Neural cell (in vitro differentiated cells): Measurements from ENCODE around the gene PGM5. TPM values are rescaled to one million over a fixed set of nuclear protein-coding genes. Genes with fewer than 3 reads are reported as not detected.
"Not testable (repeated sequence)": the region's sequence is repeated elsewhere in the genome, so short reads cannot be mapped to it uniquely, and the experiment has no call there.

Source experiments
- H2AFZ ChIP-seq: fragments of 200-600, 300-800 bp; sonication (generic), shearing (Covaris generic); 2 replicates; pipeline ENCODE4 v1.6.0; 2014; ENCODE audit warnings: low read depth, mild to moderate bottlenecking, antibody characterized with exemption, low read length, moderate library complexity
- H3F3A ChIP-seq: fragments of 200-600 bp; shearing (Covaris generic); 2 replicates; pipeline ENCODE4 v1.6.1; 2016; ENCODE audit warnings: mild to moderate bottlenecking, moderate library complexity, mixed read lengths, antibody characterized with exemption, low read length; ENCODE audit not compliant: insufficient read depth, poor library complexity, severe bottlenecking
- H3K27ac ChIP-seq: fragments of 200-600, 300-800 bp; sonication (generic), shearing (Covaris generic); 2 replicates; pipeline ENCODE4 v1.5.1; 2014; ENCODE audit warnings: mild to moderate bottlenecking, low read length, moderate library complexity
- H3K27me3 ChIP-seq: fragments of 300-800, 200-600 bp; sonication (generic), shearing (Covaris generic); 2 replicates; pipeline ENCODE4 v1.6.0; 2014; ENCODE audit warnings: mild to moderate bottlenecking, low read depth, low read length, moderate library complexity; ENCODE audit not compliant: insufficient read depth
- H3K36me3 ChIP-seq: fragments of 300-800, 200-600 bp; sonication (generic), shearing (Covaris generic); 2 replicates; pipeline ENCODE4 v1.5.1; 2014; ENCODE audit warnings: mild to moderate bottlenecking, antibody characterized with exemption, low read length, moderate library complexity; ENCODE audit not compliant: insufficient read depth
- H3K4me2 ChIP-seq: fragments of 300-800, 200-600 bp; sonication (generic), shearing (Covaris generic); 2 replicates; pipeline ENCODE4 v1.6.0; 2014; ENCODE audit warnings: mild to moderate bottlenecking, low read length
- H3K4me3 ChIP-seq: fragments of 300-800, 200-600 bp; sonication (generic), shearing (Covaris generic); 2 replicates; pipeline ENCODE4 v1.5.1; 2014; ENCODE audit warnings: mild to moderate bottlenecking, low read length, moderate library complexity
- H3K79me2 ChIP-seq: fragments of 200-600 bp; shearing (Covaris generic); replicated peaks from 2 replicates; pipeline ENCODE4 v1.6.0; 2014; ENCODE audit warnings: mild to moderate bottlenecking, low read length, moderate library complexity; ENCODE audit not compliant: insufficient read depth
- H3K9ac ChIP-seq: fragments of 300-800, 200-600 bp; sonication (generic), shearing (Covaris generic); 2 replicates; pipeline ENCODE4 v1.6.1; 2016; ENCODE audit warnings: mild to moderate bottlenecking, low read length, mixed read lengths
- H3K9me2 ChIP-seq: fragments of 200-600 bp; shearing (Covaris generic); 2 replicates; pipeline ENCODE4 v1.6.1; 2016; ENCODE audit warnings: mild to moderate bottlenecking, low read length, mixed read lengths; ENCODE audit not compliant: insufficient read depth
- H3K9me3 ChIP-seq: fragments of 200-600, 300-800 bp; sonication (generic), shearing (Covaris generic); 2 replicates; pipeline ENCODE4 v1.6.1; 2016; ENCODE audit warnings: mild to moderate bottlenecking, mixed run types, low read length, moderate library complexity, mixed read lengths
- H4K20me1 ChIP-seq: fragments of 200-600 bp; shearing (Covaris generic); 2 replicates; pipeline ENCODE4 v1.6.1; 2016; ENCODE audit warnings: mild to moderate bottlenecking, mixed run types; ENCODE audit not compliant: insufficient read depth
- polyA plus RNA-seq: library from polyadenylated mRNA; depleted of rRNA; stranded (reverse); fragments of >200 nt; gene quantifications from 2 replicates; pipeline ENCODE4 v1.2.3, GENCODE V29; 2014

Gene PGM5
- polyA plus RNA-seq, 1 donor from 2014 or later: not detected

- not testable (repeated sequence) for H3K9me2 ChIP-seq, H3K4me3 ChIP-seq, H3F3A ChIP-seq, H3K9ac ChIP-seq, H3K27me3 ChIP-seq, H2AFZ ChIP-seq, H3K36me3 ChIP-seq, H3K27ac ChIP-seq, H4K20me1 ChIP-seq, H3K79me2 ChIP-seq, H3K9me3 ChIP-seq, H3K4me2 ChIP-seq
Measured at GRCh38 chr9:68398324-68398723, 41.9 kb downstream of the PGM5 start.

GRCh38 chr9:68404421-68405185 is 48.2 kb downstream of the PGM5 start:
- not testable (repeated sequence) for H3K79me2 ChIP-seq, H3K4me3 ChIP-seq

GRCh38 chr9:68411865-68412264 is 55.5 kb downstream of the PGM5 start:
- H3K9me3 ChIP-seq, H3K27me3 ChIP-seq, H3K9me2 ChIP-seq, H3K79me2 ChIP-seq, H3K27ac ChIP-seq, H2AFZ ChIP-seq, H3K4me3 ChIP-seq, H3K4me2 ChIP-seq, H3K36me3 ChIP-seq, H4K20me1 ChIP-seq, H3F3A ChIP-seq, H3K9ac ChIP-seq: not testable (repeated sequence)

More at GRCh38 chr9:68404421-68405185, 48.2 kb downstream of the PGM5 start:
- H3K27ac ChIP-seq, H3F3A ChIP-seq, H3K9me2 ChIP-seq, H2AFZ ChIP-seq, H4K20me1 ChIP-seq, H3K9ac ChIP-seq, H3K27me3 ChIP-seq, H3K36me3 ChIP-seq, H3K4me2 ChIP-seq, H3K9me3 ChIP-seq: not testable (repeated sequence)

- H2AFZ ChIP-seq, H3F3A ChIP-seq, H3K9me3 ChIP-seq, H3K79me2 ChIP-seq, H4K20me1 ChIP-seq, H3K36me3 ChIP-seq, H3K9me2 ChIP-seq, H3K27me3 ChIP-seq, H3K4me2 ChIP-seq, H3K4me3 ChIP-seq, H3K27ac ChIP-seq, H3K9ac ChIP-seq: not testable (repeated sequence)
Measured at GRCh38 chr9:68412754-68413153, 56.3 kb downstream of the PGM5 start.

GRCh38 chr9:68415065-68415464 is 58.7 kb downstream of the PGM5 start:
- H4K20me1 ChIP-seq, H3K27me3 ChIP-seq, H3K9me2 ChIP-seq, H3K27ac ChIP-seq, H3K79me2 ChIP-seq, H3K9ac ChIP-seq, H3K9me3 ChIP-seq, H3K4me3 ChIP-seq, H3K4me2 ChIP-seq, H3F3A ChIP-seq, H2AFZ ChIP-seq, H3K36me3 ChIP-seq: not testable (repeated sequence)
